Stimulated activated CD4-positive, alpha-beta T cell treated with anti-CD3 and anti-CD28 coated beads, Interleukin-1b, Interleukin-23, amount 100 ng/mL, for 1 hour (primary cell): ENCODE measurements around the gene EIF1AD.

Source experiments
- DNase-seq, 2 donors: peaks; one replicate each; pipeline ENCODE4 v3.0.0-alpha.2; 2020; ENCODE audit warnings: low read depth in 2 of 2

The EIF1AD gene

DNA sequence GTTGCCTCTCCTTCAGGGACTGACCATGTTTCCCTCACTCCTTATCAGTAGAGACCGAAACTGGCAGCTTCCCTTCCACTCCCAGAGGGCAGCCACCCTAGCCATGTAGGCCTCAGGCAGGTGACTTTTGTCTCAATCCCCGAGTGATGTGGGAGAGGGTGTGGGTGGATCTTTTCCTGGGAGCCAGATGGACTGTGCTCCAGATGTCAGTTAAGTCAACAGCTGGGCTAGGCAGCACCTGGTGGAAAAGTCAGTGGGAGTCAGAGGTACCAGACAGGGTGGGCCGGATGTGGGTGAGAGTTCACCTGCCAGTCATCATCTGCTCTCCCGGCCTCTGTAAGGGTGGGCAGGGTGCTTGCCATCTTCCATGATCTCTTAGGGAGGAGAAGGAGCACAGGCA, 2.2 kb upstream of the EIF1AD start:
- no peak for DNase-seq

GRCh38 chr11:66003291-66003690, 1.3 kb upstream of the EIF1AD start:
- no peak for DNase-seq

DNA sequence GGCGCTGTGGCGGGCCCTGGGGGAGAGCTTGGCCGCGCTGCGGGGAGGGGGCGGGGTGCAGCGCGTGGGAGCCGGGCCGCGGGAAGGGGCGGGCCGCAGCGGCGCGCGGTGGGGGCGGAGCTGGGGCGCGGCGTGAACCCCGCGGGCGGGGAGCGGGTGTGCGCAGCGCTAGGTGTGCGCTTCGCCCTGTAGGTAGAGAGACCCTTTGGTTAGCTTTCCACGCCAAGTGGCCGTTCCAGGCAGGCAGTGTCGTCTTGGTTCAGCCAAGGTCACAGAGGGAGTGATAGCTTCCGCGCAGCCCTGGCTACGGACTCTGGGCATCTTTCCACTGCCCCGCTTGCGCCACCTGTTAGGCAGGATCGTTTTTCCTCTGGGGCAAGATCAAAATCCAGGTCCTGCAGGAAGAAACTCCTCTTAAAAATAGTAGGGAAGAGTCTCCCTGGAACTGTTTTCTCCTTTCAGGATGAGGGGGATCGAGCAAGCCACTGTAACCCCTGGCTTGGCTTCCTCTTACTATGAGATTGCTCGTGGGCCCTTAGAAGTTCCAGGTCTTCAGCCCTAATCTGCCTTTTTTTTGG, 780 bp upstream of the EIF1AD start:
- DNase-seq = peak in 1 of 2 donors; percentile 32

DNA sequence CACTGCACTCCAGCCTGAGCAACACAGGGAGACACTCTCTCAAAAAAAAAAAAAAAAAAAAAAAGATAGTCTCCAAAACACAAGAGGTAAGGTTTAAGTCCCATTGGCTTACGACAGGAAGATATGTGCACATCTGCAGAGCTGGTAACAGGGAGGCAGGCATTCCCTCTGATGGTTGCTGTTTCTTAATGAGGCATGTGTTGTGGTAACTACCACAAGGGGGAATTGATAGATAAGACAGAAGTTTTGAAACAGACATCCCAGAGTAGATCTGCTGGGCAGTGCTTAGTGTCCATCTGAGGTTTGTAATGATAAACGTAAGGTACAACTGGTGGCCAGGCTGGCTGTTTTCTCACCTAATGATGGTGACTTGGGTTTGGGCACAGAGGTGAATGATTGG, 4.7 kb downstream of the EIF1AD start:
- DNase-seq = no peak

DNA sequence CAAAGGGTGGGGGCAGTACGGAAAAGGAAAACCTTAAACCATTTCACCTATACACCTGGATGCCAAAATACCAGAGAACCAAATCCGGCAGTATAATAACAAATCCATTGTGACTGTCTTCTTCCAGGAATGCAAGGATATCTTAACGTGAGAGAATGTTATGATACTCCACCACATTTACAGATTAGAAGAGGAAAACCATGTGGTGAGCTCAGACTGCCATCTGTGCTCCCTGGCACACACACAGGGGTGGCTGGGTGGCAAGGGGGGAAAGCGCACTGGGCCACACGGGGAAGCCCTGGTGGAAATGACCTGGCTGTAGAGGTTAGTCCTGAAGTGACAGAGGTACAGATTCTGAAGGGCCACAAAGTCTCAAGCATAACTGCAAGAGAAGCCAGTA, 9.9 kb downstream of the EIF1AD start:
- no peak for DNase-seq

GRCh38 chr11:65988791-65989592, 13.0 kb downstream of the EIF1AD start:
- DNase-seq = peak; percentile 79 to 85

GRCh38 chr11:65987336-65987735, 14.6 kb downstream of the EIF1AD start:
- DNase-seq = no peak

DNA sequence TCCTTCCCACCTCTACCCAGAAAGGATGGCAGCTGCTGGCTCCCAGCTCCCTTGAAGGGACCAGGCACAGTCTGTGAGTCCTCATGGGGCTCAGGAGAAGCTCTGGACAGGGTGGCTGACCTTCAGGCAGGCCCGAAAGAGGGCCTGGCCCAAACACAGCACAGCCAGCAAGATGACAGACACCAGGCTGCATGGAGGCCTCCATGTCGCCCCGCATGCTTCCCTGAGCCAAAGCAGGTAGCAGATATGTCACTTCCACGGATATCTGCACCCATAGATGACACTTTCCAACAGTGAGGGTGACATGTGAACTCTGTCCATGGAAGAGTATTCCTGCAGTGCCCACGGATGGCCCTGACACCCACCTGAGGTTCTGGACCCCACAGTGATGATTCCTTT, 18.4 kb downstream of the EIF1AD start:
- no peak for DNase-seq

- no peak for DNase-seq
These were observed 19.0 kb downstream of the EIF1AD start for GRCh38 chr11:65982824-65983588.

GRCh38 chr11:65981972-65982823, 19.8 kb downstream of the EIF1AD start:
- DNase-seq = no peak

GRCh38 chr11:65981101-65981740, 20.7 kb downstream of the EIF1AD start:
- no peak for DNase-seq

GRCh38 chr11:65979261-65979759, 22.6 kb downstream of the EIF1AD start:
- DNase-seq = no peak

DNA sequence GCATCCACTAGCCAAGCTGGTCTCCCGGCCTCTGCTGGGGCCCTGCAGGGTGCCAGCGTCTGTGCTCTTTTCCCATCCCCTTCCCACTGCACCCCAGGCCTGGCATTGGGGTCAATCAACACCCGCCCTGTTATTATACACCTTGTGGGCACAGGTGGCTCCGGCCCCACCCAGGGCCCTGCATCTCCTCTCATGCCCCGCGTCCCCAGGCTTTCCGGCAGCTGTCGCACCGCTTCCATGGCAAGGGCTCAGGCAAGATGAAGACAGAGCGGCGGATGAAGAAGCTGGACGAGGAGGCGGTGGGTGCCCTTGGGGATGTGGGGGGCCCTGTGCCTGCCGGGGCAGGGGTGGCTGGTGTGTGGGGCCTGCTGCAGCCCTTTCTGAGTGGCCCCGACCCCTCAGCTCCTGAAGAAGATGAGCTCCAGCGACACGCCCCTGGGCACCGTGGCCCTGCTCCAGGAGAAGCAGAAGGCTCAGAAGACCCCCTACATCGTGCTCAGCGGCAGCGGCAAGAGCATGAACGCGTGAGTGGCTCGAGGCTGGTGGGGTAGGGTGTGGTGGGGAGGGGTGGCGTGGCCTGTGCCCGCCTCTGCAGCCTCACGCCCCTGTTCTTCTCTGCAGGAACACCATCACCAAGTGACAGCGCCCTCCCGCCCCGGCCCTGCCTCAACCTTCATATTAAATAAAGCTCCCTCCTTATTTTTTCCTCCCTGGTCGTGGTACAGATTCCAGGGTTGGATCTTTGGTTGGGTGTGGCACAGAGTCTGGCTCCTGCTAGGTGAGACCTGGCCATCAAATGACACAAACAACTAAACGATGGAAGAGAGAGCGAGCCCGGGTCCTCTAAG, 23.3 kb downstream of the EIF1AD start:
- no peak for DNase-seq

GRCh38 chr11:65977621-65978390, 24.2 kb downstream of the EIF1AD start:
- no peak for DNase-seq

DNA sequence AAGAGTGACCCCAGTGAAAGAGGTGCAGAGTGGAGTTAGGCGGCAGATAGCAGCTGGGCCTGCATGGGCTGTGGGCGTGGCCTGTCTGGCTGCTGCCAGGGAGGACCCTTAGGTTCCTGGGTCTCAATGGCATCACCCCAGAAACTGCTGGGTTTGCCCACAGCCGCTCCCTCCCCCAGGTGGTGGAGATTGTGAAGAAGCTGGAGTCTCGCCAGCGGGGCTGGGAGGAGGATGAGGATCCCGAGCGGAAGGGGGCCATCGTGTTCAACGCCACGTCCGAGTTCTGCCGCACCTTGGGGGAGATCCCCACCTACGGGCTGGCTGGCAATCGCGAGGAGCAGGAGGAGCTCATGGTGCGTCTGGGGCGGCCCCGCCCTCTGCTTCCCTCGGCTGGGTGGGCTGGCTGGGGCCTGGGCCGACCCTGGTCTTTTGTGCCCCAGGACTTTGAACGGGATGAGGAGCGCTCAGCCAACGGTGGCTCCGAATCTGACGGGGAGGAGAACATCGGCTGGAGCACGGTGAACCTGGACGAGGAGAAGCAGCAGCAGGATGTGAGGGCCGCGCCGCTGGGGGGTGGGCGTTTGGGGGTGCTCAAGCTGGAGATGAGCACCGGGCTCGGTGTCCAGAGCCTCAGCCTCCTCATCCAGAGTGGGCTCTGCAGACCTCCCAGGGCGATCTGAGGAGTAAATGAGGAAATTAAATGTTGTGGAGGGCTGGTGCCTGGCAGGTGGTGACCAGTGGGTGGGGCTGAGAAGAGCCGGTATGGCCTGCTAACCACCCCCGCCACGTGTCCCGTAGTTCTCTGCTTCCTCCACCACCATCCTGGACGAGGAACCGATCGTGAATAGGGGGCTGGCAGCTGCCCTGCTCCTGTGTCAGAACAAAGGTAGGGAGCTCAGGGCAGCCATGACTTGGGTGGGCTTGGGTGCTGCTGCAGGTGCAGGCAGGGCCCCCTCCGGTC, 25.5 kb downstream of the EIF1AD start:
- no peak for DNase-seq

DNA sequence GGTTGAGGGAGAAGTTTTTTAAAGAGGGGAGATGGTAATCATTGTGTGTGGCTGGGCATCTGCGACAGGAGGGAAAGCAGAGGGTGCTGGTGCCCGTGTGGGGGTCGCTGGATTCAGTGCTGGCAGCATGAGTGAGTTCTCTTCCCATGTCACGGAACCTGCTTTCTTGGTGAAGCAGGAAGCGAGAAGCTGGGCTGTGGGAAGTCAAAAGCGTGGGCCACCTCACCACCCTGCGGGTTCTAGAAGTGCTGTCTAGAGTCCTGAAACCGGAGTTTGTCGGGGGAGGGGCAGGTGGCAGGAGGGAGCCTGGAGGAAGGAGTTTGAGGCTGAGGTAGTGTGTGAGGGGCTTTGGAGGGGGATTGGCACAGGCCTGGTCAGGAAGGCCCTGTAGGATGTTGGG, 26.2 kb downstream of the EIF1AD start:
- DNase-seq = no peak

DNA sequence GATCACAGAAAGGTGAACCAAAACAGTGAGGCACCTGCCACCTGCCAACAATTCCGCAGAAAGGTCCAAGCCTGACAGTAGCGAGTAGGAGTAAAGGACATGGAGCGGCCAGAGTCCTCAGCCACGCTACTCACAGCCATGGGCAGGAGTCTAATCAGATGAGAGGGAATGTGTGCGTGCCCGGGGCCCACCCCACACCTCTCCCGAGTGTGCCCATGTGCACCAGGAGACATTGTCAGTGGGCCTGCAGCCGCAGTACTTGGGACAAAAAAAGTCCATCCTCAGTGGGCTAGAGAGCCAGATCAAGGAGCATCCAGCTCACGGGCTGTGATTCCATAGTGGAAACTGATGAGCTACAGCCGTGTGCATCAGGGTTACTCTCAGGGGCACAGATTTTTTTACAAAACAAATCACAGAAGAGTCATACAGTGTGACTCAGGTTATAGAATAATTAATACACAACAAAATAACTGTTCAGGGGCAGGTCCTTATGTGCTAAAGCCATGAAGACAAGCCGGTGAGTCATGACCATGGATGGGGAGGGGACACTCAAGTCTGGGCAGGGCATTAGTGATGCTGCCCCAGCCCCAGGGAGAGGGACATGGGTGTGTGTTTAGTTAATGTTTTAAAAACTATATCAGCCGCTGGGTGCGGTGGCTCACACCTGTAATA, 28.4 kb downstream of the EIF1AD start:
- no peak for DNase-seq

DNA sequence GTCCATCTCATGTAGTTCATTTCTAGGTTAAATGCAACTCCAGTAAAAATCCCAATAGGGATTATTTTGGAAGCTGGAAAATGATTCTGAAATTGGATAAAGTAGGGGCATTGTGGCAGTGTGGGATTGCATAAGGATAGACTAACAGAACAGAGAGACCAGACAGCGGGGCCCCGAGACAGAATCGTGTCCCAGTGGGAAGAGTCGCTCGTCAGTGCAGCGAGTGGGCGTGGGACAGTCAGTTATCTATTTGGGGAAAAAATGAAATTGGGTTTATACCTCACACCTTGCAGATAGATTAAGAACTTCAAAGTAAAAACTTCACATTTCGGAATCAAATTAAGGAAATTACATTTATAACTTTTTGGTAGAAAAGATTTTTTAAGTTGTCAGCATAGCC, 29.8 kb downstream of the EIF1AD start:
- DNase-seq = no peak
